ENCODE data around the gene CXCL9.
"Not testable (repeated sequence)": the region's sequence is repeated elsewhere in the genome, so short reads cannot be mapped to it uniquely, and the experiment has no call there.

Gene CXCL9
- 0 to 0.49 (median 0) reads per million in 4 experiments for total RNA-seq

DNA sequence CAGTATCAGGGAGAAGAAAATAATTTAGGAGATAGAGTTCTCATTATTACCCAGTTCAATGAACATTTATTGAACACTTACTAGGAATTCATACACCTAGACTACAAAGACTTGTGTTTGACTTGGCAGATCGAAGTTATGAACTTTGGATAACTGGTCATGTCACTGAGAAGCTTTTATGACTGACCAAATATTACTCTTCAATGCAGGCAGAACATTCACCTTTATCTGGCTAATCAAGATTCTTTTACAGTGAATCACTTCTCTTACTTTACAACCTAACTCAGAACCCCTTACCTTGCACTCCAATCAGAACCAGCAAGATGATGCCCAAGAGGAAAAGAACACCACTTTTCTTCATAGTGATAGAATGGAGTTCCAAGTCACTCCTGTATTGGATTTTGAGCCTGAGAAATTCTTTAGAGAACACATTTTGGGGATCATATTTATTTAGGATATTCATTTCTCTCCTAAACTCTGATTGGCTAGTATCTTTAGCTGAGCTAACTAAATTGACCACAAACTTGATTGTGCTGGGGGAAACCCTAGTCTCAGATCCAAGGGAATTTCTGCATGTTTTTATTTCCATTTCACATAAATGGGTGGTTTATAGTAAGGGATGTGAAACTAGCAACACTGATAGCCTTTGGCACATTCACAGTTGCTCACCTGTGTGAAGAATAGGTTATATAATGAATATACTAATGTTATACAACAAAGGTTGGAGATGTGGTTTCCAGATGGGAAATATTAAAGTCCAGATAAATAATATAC is at the start of gene CXCL9:
Gene CXCL9, minus strand, starts transcription at position 421 of the 774 bp plus-strand sequence. Its CDS starts 60 bp downstream, at position 361.
- DNase-seq, result no peak

DNA sequence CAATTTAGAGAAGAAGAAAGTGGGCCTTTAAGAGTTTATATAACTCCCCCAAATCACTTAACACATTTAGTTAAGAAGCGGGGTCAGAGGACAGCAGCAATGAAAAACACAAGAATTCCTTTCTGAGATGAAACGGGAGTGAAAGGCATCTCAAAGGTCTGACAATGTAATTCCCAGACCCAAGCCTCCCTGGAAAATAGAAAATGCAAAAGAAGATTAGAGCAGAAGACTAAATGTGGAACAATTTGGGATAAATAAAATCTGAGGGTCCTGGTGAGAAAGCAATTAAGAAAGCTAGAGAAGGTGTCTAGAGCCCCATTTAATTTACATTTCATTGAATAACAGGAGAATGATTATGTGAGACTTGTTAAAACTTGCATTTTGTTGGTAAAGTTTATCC is 48.1 kb upstream of the CXCL9 start:
- no peak for DNase-seq

DNA sequence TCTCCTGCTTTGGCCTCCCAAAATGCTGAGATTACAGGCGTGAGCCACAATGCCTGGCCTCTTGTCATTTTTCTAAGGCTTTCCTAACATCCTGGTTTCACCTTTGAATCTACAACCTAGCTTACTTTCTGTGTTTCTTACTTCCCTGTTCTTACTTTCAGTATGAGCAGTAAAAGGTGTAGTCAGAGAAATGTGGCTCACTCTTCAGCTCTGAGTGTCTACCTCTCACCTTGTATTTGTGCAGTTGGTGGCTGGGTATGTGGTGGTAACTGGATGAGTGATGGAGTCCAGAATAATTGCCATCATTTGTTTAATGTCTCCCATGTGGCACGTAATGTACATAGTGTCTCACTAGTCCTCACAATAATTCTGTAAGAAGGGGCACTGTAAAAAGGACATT is 47.7 kb upstream of the CXCL9 start:
- no peak for DNase-seq

DNA sequence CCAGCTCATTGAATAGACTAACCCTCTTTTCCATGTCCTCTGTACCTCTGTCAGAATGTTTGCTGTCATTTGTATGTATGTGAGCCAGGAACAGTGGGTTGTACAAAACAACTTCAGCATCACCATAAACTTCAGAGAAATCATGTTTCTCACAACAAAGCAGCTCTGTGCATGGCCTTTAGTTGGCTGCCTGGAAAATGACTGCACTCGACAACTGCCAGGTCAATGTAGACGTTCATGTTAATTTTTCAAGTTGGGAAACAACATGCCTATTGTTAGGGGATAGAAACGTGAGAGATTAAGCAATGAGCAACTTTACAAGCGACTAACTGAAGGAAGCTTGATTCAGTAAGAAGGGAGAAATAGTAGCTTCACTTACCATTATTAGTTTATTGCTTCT is 46.4 kb upstream of the CXCL9 start:
- DNase-seq, result no peak

DNA sequence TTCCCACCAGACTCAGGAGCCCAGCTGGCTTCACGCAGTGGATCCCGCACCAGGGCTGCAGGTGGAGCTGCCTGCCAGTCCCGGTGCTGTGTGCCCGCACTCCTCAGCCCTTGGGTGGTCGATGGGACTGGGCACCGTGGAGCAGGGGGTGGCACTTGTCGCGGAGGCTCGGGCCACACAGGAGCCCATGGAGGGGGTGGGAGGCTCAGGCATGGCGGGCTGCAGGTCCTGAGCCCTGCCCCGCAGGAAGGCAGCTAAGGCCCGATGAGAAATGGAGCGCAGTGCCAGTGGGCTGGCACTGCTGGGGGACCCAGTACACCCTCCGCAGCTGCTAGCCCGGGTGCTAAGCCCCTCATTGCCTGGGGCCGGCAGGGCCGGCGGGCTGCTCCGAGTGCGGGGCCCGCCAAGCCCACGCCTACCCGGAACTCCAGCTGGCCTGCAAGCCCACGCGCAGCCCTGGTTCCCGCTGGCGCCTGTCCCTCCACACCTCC is 43.3 kb upstream of the CXCL9 start:
- DNase-seq, result not testable (repeated sequence)

DNA sequence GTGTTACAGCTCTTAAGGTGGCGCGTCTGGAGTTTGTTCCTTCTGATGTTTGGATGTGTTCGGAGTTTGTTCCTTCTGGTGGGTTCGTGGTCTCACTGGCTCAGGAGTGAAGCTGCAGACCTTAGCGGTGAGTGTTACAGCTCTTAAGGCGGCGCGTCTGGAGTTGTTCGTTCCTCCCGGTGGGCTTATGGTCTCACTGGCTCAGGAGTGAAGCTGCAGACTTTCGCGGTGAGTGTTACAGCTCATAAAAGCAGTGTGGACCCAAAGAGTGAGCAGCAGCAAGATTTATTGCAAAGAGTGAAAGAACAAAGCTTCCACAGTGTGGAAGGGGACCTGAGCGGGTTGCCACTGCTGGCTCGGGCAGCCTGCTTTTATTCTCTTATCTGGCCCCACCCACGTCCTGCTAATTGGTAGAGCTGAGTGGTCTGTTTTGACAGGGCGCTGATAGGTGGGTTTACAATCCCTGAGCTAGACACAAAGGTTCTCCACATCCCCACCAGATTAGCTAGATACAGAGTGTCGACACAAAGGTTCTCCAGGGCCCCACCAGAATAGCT is 42.6 kb upstream of the CXCL9 start:
- not testable (repeated sequence) for DNase-seq

DNA sequence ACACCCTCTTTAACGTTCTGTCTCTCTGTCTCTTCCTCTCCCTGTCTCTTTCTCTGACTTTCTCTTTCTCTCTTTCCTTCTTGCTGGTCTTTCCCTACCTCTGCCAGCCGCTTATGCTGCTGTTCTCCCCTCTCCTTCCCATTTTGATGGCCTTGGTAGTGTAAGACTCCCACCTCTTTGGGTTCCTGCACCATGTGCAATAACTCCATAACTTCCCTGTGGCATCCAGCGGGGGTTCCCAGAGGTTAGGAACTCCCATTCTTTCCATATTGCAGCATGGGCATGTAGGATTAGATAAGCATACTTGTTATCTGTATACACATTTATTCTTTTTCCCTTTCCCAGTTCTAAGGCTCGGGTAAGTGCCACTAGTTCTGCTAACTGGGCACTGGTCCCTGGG is 37.4 kb upstream of the CXCL9 start:
- DNase-seq, result not testable (repeated sequence)

DNA sequence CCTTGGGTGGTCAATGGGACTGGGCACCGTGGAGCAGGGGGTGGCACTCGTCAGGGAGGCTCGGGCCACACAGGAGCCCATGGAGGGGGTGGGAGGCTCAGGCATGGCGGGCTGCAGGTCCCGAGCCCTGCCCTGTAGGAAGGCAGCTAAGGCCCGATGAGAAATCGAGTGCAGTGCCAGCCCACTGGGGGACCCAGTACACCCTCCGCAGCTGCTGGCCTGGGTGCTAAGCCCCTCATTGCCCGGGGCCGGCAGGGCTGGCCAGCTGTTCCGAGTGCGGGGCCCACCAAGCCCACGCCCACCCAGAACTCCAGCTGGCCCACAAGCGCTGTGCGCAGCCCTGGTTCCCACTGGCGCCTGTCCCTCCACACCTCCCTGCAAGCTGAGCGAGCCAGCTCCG is 36.0 kb upstream of the CXCL9 start:
- not testable (repeated sequence) for DNase-seq

DNA sequence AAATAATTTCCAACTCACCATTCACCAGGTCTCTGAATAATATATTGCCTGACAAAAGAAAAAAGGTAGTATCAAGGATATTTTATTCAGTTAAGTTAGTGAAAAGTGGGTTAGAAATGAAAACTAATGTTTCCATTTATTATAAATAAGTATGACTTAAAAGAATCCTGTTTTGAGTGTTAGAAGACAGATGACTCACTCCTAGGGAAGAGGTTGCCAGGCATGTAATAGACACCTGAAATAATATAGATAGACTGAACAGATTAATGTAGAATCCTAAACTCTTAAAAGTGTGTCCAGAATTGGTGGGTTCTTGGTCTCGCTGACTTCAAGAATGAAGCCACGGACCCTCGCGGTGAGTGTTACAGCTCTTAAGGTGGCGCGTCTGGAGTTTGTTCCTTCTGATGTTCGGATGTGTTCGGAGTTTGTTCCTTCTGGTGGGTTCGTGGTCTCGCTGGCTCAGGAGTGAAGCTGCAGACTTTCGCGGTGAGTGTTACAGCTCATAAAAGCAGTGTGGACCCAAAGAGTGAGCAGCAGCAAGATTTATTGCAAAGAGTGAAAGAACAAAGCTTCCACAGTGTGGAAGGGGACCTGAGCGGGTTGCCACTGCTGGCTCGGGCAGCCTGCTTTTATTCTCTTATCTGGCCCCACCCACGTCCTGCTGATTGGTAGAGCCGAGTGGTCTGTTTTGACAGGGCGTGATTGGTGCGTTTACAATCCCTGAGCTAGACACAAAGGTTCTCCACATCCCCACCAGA is 35.1 kb upstream of the CXCL9 start:
- DNase-seq, result not testable (repeated sequence)

DNA sequence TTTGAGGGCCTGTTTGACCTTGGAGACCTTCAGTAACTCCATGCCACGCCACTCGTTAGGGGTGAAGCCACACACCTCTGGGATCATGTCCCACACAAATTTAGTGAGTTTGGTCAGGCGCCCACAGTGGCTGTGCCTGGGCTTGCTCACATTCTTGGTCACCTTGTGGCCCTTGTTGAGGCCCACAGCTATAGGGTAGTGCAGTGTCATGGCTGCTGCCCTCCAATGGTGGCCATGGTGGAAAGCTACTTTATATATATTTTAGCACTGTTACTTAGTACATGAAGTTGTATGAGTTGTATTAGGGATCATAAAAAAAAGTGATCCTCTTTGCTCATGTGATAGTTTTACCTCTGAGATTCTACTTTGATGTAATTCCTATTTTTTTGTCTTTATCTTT is 29.5 kb upstream of the CXCL9 start:
- no peak for DNase-seq

DNA sequence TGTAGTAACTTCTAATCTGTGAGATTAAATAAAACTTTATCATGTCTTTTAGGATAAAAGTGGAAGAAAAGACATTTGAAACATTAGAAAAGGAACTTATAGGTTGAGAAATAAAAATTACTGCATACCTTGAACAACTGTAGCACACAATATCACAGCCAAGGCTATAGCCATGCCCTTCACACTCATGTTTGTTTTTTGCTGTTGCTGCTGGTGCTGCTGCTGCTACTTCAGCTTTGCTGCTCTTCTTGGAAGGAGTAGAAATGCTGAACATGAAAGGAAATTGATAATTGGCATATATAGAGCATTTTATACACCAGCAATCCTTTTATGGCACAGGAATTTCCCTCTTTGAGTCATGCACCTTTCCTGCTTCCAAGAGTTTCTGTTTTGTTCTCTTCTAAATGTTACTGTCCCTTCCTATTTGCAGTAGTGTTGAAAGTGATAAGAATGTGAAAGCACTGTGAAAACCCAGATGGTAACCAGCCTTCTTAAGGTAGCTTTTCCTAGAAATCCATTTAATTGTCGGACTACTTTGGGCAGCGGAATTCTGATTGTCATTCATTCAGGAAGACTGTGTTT is 28.6 kb upstream of the CXCL9 start, which contains the start of gene CXCL11:
Gene CXCL11, minus strand, starts transcription at position 272 of the 582 bp plus-strand sequence. Its CDS starts 83 bp downstream, at position 189.
- no peak for DNase-seq

DNA sequence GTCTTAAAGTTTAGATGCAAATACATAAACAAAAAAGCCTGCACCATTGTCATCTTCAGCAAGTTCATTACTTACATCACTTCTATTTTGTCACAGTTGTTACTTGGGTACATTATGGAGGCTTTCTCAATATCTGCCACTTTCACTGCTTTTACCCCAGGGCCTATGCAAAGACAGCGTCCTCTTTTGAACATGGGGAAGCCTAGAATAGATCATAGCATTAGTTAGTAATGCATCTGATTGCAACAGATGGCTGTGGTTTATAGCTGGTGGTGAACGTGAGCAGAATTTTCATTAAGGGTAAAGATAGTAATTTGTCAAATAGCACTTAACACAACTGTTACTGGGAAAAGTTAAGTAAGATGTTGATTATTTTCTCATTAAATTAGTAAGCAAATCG is 27.8 kb upstream of the CXCL9 start:
- DNase-seq, result no peak

DNA sequence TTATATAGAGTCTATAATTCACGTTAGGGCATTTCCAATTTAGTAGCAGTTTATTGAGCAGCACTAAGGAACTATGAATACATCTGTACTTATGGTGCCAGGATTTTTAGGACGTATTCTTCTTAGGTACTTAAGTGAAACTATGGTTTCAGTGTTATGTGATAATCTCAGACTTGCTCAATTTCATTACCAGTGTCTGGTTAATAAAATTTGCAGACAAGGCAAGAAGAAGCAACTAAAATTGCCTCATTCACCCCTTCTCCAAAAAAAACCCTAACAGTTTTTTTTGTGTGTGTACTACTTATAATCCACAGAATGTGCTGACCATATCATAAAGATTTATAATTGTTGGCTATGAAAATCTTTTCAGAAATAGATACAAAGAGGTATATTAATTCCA is 22.0 kb upstream of the CXCL9 start:
- no peak for DNase-seq

DNA sequence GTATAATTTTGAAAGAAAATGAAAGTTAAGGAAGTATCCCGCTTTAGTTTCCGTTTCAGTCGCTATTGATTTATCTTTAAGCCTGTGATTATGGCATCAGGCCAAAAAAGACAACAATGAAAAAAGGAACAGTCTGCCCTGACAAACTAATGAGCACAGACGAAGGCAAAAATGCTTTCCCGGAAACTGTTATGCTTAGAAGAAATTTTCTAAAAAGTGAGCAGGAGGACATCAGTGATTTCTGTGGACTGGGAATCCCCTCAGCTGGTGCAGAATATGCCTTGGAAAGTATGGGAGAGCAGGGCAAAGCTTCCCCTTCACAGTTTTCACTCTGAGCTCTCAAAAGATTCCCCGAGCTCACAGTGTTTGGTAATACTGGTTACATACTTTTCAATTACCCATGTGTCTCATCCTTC is 21.0 kb upstream of the CXCL9 start:
- DNase-seq, result no peak

DNA sequence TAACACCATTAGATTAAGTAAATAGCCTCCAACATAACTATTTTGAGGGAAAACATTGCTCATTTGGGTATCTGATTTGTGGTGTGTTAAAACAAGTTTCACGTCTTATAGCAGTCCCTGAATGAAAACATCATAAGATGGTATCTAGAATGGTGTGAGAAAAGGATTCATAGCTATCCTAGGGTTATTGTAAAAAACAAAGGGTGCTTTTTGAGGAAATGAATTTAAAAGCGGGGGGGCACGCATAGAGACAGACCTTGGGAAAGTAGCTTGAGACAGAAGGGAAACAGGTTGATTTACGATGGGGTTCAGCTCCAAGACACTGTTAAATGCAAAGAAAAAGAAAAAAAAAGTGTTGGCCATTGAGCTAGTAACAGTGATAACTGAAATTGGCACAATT is 16.8 kb upstream of the CXCL9 start:
- no peak for DNase-seq

DNA sequence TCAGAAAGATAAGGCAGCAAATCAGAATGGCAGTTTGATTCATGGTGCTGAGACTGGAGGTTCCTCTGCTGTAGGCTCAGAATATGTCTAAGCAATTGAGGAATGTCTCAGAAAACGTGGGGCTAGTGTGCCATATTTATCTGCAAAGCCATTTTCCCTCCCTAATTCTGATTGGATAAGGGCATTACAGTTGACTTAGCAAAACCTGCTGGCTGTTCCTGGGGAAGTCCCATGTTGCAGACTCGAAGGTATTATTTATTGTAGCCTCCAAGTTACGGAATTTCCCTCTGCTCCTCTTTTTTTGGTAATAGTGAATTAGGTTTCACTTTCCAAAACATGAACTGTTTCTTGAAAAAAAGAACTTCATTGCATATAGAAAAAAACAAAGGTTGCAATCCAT is 16.1 kb upstream of the CXCL9 start, which contains the start of gene CXCL10:
Gene CXCL10, minus strand, starts transcription at position 109 of the 400 bp plus-strand sequence. Its CDS starts 66 bp downstream, at position 43.
- no peak for DNase-seq

DNA sequence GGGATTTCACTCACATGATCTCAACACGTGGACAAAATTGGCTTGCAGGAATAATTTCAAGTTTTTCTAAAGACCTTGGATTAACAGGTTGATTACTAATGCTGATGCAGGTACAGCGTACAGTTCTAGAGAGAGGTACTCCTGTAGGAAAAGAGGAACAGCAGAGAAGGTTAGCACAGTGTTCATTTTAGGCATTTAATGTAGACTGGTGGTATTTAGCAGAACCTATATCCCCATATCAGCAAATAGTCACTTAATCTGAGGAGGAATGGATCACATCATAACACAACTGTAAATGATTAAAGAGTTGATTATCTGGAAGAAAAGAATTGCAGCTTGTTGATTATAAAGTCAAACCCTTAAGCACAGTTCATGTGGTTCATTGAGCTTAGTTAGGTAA is 15.4 kb upstream of the CXCL9 start:
- DNase-seq, result no peak

DNA sequence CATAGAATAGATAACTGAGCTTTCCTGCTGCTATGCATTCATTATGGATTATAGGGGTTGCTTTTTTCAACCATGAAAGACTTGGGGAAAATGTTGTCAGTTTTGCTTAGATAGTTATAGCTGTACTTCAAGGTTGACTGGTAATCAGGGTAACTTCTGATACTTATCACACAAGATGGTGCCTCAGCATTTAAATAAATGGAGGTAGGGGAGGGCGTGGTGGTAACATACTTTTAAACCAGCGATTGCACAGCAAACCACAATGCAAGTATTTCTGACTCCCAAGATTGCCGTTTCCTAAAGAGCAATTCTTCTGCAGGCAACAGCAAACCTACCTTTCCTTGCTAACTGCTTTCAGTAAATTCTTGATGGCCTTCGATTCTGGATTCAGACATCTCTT is 14.7 kb upstream of the CXCL9 start:
- DNase-seq, result no peak

DNA sequence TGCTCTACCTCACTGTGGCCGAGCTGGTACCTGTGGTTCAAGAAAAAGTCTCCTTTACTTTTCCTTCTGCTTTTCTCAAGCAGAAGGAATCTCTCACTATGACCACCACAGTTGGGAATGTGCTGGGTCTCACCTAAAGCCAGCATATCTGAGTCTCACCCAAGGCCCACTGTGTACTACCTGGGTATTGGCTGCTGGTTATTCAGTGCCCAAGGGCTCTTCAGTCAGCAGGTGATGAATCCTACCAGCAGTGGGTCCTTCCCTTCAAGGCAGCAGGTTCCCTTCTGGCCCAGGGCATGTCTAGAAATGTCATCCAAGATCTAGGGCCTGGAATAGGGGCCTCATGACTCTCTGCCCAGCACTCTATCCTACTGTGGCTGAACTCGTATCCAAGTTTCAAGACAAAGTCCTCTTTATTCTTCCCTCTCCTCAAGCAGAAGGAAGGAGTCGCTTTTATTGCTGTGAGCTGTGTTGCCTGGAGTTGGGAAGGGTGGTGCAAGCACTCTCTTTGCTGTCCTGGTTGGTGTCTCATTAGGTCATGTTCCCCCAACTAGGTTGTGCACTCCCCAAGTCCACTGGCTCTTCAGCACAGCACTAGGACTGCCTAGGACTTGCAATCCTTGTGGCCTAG is 9.9 kb upstream of the CXCL9 start:
- no peak for DNase-seq

DNA sequence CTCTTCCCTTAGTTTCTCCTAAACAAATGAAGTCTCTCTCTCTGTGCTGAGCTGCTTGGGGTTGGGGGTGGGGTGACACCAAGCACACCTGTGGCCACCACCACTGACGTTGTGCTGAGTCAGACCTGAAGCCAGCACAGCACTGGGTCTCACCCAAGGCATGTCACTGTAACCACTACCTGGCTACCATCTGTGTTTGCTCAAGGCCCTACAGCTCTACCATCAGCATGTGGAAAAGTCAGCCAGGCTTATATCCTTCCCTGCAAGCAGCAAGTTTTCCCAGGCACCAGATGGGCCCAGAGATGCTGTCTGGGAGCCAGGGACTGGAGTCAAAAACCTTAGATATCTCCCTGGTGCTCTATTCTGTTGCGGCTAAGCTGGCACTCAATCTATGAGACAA is 9.1 kb upstream of the CXCL9 start:
- DNase-seq, result no peak

DNA sequence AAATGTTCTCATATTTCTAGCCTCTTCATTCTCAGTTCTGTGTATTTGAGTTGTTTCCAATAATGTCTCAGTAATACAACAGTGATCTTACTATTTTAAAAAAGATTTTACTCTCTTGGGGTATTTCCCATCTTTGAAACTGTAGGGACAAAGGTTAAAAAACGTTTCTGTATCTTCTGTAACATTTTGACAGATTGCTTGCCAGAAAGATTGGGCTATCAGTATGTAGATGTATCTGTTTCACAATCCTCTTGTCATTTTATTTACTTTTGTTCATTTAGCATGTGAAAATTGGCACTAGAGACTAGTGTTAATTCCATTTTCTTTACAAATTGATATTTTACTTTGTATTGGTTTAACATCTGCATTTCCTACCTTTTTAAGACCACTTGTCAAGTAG is 6.2 kb upstream of the CXCL9 start:
- no peak for DNase-seq

DNA sequence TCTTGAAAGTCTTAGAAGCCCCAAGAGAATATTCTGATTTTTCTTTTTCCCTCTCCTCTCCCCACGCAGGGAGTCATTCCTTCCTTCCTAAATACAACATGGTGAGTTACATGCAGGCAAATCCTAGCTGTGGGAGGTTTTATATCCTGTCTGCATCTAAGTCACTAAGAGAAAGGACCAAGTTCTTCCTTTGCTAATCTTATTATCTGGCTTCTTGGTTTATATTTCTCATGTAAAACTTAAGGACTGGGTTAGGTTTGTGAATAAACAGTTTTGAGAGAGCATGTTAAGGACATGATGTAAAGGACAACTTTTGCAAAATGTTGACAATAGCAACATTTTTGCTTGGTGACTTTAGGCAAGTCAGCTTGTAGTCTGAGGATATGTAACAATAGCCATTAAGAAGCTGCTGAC is 5.1 kb upstream of the CXCL9 start:
- DNase-seq, result no peak
